Stimulated activated CD8-positive, alpha-beta memory T cell treated with anti-CD3 and anti-CD28 coated beads, Interleukin-2, amount 100 ng/mL, for 48 hours (primary cell): ENCODE measurements around the gene INTS3.
"Not testable (repeated sequence)": the region's sequence is repeated elsewhere in the genome, so short reads cannot be mapped to it uniquely, and the experiment has no call there.

Experiments used
- DNase-seq, 2 donors: peaks; one replicate each; pipeline ENCODE4 v3.0.0-alpha.2; 2020; ENCODE audit warnings: low read depth in 2 of 2

Gene INTS3

GRCh38 chr1:153752072-153752471 is 24.2 kb downstream of the INTS3 start:
- no peak for DNase-seq

- no peak for DNase-seq
Measured at GRCh38 chr1:153752571-153753195, 24.8 kb downstream of the INTS3 start.

DNA sequence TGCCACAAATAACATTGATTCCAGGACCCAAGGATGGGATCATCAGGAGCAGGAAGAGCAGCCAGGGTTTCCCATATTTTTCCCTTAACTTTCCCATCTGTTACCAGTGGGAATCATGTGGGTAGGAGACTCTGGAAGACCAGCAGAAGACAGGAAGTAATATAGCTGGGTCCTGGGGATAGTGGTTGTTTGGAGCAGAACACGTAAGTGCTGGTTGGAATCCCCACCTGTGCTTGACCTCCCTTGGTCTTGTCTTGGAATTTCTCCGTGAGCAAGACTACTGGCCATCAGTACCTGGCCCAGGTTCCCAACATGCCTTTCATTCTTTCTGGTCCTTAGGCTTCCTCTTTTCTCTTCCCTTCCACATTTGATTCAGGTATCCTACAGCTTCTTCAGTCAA is 26.4 kb downstream of the INTS3 start:
- no peak for DNase-seq

DNA sequence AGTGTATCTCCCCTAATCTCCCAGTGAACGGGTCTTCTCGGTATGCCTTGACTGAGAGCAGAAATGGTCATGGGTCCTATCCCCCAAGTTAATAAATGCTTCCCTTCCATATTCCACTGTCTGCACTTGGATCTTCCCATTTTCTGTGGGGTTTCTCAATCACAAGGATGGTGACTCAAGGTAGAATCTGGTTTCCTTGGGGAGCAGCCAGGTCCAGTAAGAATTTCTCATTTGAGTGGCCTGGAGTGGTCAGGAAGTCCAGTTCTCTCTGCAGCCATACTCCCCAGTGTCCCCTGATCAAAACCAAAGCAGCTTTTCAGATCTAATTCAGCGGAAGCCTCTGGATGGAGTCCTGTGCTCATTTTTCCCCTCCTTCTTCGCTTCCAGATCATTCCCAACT is 32.6 kb downstream of the INTS3 start:
- DNase-seq: no peak

GRCh38 chr1:153763365-153764225 is 35.7 kb downstream of the INTS3 start:
- no peak for DNase-seq

DNA sequence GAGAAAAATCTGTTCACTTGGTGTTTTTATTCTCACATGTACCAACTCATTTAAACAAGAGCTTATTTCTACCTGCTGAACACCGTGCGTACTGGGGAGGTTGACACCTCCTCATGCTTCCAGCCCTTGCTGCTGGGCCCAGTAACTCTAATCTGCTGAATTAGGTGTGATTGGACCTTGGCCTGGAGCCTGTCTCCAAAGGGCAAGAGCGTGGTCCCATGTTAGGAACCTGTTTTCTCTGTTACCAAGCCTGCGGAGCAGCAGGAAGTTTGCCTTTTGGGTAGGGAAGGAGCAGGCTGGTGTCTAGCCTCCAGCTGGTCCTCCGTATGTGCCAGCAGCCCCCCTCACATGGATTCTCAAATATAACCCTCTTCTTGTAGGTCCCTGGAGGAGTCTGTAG is 36.5 kb downstream of the INTS3 start:
- no peak for DNase-seq

DNA sequence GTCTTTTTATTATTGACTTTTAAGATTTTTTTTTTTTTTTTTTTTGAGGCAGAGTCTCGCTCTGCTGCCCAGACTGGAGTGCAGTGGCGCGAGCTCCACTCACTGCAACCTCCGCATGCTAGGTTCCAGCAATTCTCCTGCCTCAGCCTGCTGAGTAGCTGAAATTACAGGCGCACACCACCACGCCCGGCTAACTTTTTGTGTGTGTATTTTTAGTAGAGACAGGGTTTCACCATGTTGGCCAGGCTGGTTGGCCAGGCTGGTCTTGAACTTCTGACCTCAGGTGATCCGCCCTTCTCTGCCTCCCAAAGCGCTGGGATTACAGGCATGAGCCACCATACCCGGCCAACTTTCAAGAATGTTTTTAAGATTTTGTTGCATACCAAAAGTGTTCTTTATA is 38.8 kb downstream of the INTS3 start:
- not testable (repeated sequence) for DNase-seq

- no peak for DNase-seq
Measured at GRCh38 chr1:153767519-153767918, 39.7 kb downstream of the INTS3 start.

GRCh38 chr1:153768316-153769181 is 40.7 kb downstream of the INTS3 start:
- DNase-seq: no peak

- no peak for DNase-seq
Measured at GRCh38 chr1:153769221-153769620, 41.4 kb downstream of the INTS3 start.

- no peak for DNase-seq
Measured at GRCh38 chr1:153770797-153771196, 42.9 kb downstream of the INTS3 start.

GRCh38 chr1:153771261-153771660 is 43.4 kb downstream of the INTS3 start:
- DNase-seq: no peak

DNA sequence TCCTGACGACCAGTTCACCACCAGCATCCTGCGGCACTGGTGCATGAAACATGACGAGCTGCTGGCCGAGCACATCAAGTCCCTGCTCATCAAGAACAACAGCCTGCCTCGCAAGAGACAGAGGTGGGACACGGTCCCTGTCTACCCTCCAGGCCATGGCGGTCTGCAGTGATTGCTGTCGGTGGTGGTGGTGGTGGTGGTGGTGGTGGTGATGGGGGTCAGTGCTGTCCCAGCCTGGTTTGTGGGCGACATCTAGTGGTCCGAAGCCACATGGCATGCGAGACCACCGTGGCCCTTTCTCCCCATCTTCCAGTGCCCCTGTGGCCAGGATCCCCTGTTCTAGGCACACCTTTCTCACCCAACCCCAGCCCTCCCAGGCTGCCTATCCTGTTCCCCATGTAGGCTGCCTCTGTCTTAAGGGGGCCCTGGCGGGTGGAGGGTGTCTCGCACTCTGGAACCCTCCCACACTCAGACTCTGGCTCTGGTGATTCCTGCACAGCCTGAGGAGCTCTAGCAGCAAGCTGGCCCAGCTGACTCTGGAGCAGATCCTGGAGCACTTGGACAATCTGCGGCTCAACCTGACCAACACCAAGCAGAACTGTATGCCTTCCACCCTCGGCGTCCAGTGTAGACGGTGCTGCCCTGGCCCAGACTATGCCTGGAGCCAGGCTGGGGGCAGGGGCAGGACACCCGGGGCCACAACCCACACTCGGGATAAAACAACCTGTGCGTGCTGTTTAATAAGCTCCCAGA is 44.2 kb downstream of the INTS3 start:
- no peak for DNase-seq

GRCh38 chr1:153773096-153773921 is 45.5 kb downstream of the INTS3 start:
- DNase-seq: no peak

DNA sequence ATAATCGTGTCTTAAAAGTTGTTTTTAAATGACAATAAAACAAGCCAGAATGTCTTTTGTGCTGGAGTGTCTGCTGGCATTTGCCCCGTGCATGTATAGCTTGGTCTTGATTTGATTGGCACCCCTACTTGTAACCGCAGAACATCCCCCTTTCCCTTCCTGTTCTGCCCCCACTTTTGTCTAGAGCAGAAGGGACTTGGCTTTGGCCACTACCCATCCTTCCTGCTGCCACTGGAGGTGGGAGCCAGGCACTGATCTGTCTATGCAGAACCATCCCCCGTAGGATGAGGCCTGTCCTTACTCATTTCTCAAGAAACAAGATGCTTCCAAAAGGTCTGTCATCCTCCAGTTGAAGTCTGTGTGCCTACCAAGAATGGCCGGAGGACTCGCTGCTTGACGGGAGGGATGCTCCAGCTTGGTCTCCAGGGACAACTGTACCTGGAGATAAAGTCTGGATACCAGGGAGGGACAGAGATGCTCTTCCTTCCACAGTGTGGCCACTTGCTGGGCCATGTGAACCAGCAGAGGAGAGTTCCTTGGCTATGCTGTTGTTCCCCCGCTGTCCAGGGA is 46.3 kb downstream of the INTS3 start:
- no peak for DNase-seq

DNA sequence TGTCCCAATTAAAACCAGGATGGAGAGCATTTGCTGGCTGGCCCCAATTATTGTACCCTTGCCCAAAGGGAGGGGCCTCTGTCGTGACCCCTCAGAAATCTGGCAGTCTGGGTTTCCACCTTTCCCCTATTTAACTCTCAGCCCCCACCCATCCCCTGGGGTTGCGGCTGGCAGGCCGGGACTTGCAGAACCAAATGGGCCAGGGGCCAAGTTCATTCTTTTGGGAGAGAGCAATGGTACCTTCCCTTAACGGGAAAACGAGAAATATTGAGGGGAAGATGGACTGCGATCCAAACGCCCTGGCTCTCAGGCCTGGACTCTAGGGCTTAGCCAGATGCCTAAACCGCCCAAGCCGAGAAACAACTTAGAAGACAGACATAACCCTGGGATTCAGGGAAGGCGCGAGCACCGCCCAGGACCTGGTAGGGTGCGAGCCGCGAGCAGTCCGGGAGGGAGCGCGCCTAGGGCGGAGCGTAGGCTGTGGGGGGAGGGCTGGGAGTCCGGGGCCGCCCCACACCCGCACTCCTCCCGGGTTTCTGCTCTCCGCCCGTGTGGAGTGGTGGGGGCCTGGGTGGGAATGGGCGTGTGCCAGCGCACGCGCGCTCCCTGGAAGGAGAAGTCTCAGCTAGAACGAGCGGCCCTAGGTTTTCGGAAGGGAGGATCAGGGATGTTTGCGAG is 47.1 kb downstream of the INTS3 start, which contains the start of gene SLC27A3:
SLC27A3 (plus strand) TSS at position 628 of the 678 bp plus-strand sequence. CDS start 91 bp downstream, outside the sequence.
- peak; percentile 13 to 27 for DNase-seq

- DNase-seq: peak; percentile 40 to 43
Measured at GRCh38 chr1:153775458-153776327, 47.8 kb downstream of the INTS3 start.

GRCh38 chr1:153776352-153776751 is 48.5 kb downstream of the INTS3 start:
- DNase-seq: no peak
